ENCODE data around the gene SMIM7.

Gene SMIM7

DNA sequence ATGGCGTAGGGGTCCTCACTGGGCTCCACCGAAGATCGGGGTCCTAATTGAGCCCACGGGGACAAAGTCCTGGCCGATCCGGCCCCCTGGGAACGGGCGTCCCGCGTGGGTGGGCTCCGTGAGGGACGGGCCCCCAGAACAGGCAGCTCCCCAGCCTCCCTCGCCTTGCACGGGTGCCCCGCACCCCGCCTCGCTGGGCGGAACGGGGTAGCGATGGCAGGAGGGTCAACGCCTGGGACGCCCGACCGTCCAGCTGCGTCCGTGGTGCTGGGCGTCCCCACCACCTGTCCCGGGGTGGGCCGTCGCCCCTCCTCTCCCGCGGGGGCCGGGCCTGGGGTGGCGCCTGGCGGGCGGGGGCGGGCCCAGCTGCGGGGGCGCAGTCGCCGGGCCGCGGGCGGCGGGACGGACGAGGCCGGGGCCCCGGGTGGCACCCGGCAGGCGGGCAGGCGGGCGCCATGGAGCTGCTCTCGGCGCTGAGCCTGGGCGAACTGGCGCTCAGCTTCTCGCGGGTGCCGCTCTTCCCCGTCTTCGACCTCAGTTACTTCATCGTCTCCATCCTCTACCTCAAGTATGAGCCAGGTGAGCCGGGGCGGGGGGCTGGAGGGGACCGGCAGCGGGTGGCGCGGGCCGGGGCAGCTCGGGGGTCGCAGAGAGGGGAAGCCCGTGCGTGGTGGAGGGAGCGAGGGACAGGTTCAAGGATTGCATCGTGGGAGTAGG lies 977 bp upstream of the SMIM7 start, which contains the start of gene TMEM38A:
Gene TMEM38A (plus strand): TSS at position 377 of the 717 bp plus-strand sequence. CDS start 79 bp downstream, at position 456.
- Histone ChIP-seq H3F3A (ENCODE audit: insufficient read depth, low read length) (peaks cover 18% of the 10 kb centered on the region), H3K9ac (ENCODE audit: low read length) (peak within 1 kb of the TSS; percentile 77), H3K9me2 (replicated peaks; ENCODE audit: insufficient read depth, low read length) (no peaks in the 10 kb centered on the region), H3K79me2 (ENCODE audit: low read length) (peaks cover 77% of the 10 kb centered on the region), H3K4me1 (ENCODE audit: low read length) (peaks cover 20% of the 10 kb centered on the region), H3K4me3 (ENCODE audit: low read length) (peak within 1 kb of the TSS; percentile 97), H3K36me3 (replicated peaks; ENCODE audit: insufficient read depth, low read length) (no peaks in the 10 kb centered on the region; the same call in 1 of the 2 replicates), H3K27me3 (replicated peaks; ENCODE audit: insufficient read depth, low read length) (no peaks in the 10 kb centered on the region), H3K4me2 (ENCODE audit: low read depth, low read length) (peak within 1 kb of the TSS; percentile 89), H3K9me3 (replicated peaks; ENCODE audit: insufficient read depth, low read length) (no peaks in the 10 kb centered on the region), H2AFZ (ENCODE audit: low read length) (peak within 1 kb of the TSS; percentile 59), H3K27ac (ENCODE audit: low read length) (peak within 1 kb of the TSS; percentile 70), H4K20me1 (ENCODE audit: insufficient read depth, low read length) (peaks cover 14% of the 10 kb centered on the region; the same call in 1 of the 2 replicates)
- peak; percentile 44 for DNase-seq
- TF ChIP-seq EZH2phosphoT487 (IDR thresholded peaks at IDR 0.05; ENCODE audit: low read length) = no peak
- no peak for TF ChIP-seq EZH2 (optimal IDR thresholded peaks at IDR 0.05; ENCODE audit: low read depth, low read length)
- TF ChIP-seq, protein P1, sequence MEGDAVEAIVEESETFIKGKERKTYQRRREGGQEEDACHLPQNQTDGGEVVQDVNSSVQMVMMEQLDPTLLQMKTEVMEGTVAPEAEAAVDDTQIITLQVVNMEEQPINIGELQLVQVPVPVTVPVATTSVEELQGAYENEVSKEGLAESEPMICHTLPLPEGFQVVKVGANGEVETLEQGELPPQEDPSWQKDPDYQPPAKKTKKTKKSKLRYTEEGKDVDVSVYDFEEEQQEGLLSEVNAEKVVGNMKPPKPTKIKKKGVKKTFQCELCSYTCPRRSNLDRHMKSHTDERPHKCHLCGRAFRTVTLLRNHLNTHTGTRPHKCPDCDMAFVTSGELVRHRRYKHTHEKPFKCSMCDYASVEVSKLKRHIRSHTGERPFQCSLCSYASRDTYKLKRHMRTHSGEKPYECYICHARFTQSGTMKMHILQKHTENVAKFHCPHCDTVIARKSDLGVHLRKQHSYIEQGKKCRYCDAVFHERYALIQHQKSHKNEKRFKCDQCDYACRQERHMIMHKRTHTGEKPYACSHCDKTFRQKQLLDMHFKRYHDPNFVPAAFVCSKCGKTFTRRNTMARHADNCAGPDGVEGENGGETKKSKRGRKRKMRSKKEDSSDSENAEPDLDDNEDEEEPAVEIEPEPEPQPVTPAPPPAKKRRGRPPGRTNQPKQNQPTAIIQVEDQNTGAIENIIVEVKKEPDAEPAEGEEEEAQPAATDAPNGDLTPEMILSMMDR (IDR thresholded peaks at IDR 0.05; ENCODE audit: low read length) = no peak

DNA sequence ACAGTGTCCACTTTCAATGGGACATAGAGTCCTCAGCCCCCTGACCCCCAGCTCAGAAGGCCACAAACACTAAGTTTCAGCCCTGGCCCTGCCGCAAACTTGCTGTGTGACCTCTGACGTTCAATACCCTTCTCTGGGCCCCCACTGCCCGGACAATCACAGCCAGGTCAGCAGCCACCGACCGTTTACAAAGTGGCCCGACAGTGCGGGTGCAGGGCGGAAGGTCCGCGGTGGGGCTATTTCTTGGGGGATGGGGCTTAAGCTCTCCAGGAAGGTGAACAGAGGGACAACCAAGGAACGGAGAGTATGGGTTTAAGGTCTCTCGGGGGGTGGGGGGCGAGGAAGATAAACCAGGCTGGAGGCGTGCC lies 496 bp downstream of the SMIM7 start:
- Histone ChIP-seq H3K9me2 (replicated peaks; ENCODE audit: insufficient read depth, low read length) (no peaks in the 10 kb centered on the region), H3K4me1 (ENCODE audit: low read length) (peaks cover 20% of the 10 kb centered on the region), H2AFZ (ENCODE audit: low read length) (no peak overlapping the region), H3K79me2 (ENCODE audit: low read length) (peaks cover 79% of the 10 kb centered on the region), H3K36me3 (replicated peaks; ENCODE audit: insufficient read depth, low read length) (no peaks in the 10 kb centered on the region; the same call in 1 of the 2 replicates), H3K27ac (ENCODE audit: low read length) (peak overlapping the region; percentile 70; the same call in 1 of the 2 replicates), H3K27me3 (replicated peaks; ENCODE audit: insufficient read depth, low read length) (no peaks in the 10 kb centered on the region), H4K20me1 (ENCODE audit: insufficient read depth, low read length) (peaks cover 14% of the 10 kb centered on the region; the same call in 1 of the 2 replicates), H3K4me3 (ENCODE audit: low read length) (peak overlapping the region; percentile 97), H3K4me2 (ENCODE audit: low read depth, low read length) (peak overlapping the region; percentile 86), H3K9me3 (replicated peaks; ENCODE audit: insufficient read depth, low read length) (no peaks in the 10 kb centered on the region), H3F3A (ENCODE audit: insufficient read depth, low read length) (peaks cover 18% of the 10 kb centered on the region), H3K9ac (ENCODE audit: low read length) (peak overlapping the region; percentile 77)
- no peak for TF ChIP-seq EZH2phosphoT487 (IDR thresholded peaks at IDR 0.05; ENCODE audit: low read length)
- no peak for TF ChIP-seq EZH2 (optimal IDR thresholded peaks at IDR 0.05; ENCODE audit: low read depth, low read length)
- TF ChIP-seq, protein P1 (IDR thresholded peaks at IDR 0.05; ENCODE audit: low read length) = no peak
- DNase-seq = no peak

DNA sequence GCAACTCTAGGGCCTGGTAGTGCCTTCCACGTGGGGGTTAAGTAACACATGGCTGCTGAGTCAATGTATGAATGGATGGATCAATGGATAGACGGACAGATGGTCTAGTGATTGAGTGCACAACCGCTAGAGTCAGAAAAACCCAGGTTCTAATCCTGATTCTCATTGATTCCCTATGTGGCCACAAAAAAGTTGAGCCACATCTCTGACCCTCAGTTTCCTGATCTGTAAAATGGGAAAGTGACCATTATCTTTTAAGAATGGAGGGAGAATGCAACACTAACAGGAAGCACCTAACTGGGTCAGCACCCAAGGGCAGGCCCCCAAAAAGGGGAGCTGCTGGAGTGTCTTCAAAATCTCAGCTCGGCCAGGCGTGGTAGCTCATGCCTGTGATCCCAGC lies 2.6 kb downstream of the SMIM7 start:
- Histone ChIP-seq H3K36me3 (replicated peaks; ENCODE audit: insufficient read depth, low read length) (peaks cover 3% of the 10 kb centered on the region; the same call in 1 of the 2 replicates), H3K9me2 (replicated peaks; ENCODE audit: insufficient read depth, low read length) (no peaks in the 10 kb centered on the region), H3K4me2 (ENCODE audit: low read depth, low read length) (no peak overlapping the region), H3K4me1 (ENCODE audit: low read length) (peaks cover 13% of the 10 kb centered on the region), H2AFZ (ENCODE audit: low read length) (no peak overlapping the region), H3K27me3 (replicated peaks; ENCODE audit: insufficient read depth, low read length) (no peaks in the 10 kb centered on the region), H3K4me3 (ENCODE audit: low read length) (no peak overlapping the region), H3F3A (ENCODE audit: insufficient read depth, low read length) (peaks cover 18% of the 10 kb centered on the region), H3K27ac (ENCODE audit: low read length) (no peak overlapping the region), H4K20me1 (ENCODE audit: insufficient read depth, low read length) (peaks cover 14% of the 10 kb centered on the region; the same call in 1 of the 2 replicates), H3K9me3 (replicated peaks; ENCODE audit: insufficient read depth, low read length) (no peaks in the 10 kb centered on the region), H3K79me2 (ENCODE audit: low read length) (peaks cover 78% of the 10 kb centered on the region), H3K9ac (ENCODE audit: low read length) (no peak overlapping the region)
- TF ChIP-seq, protein P1 (IDR thresholded peaks at IDR 0.05; ENCODE audit: low read length) = no peak
- TF ChIP-seq EZH2phosphoT487 (IDR thresholded peaks at IDR 0.05; ENCODE audit: low read length) = no peak
- no peak for TF ChIP-seq EZH2 (optimal IDR thresholded peaks at IDR 0.05; ENCODE audit: low read depth, low read length)
- no peak for DNase-seq
